ENCODE results near the gene MTHFS.
A peak's percentile ranks its signal among the peaks of the same experiment; 100 is the strongest.

Gene MTHFS

GRCh38 chr15:79853492-79854328 lies 43.1 kb downstream of the MTHFS start:
- DNase-seq (ENCODE audit: low read depth, low spot score) = peak; percentile 63
- no peak overlapping the region for H3K9ac ChIP-seq (ENCODE audit: insufficient read length, low read depth)
- H3K27me3 ChIP-seq (ENCODE audit: insufficient read depth, insufficient read length) = no peaks in the 10 kb centered on the region
- H3K9me3 ChIP-seq (ENCODE audit: insufficient read depth, low read length) = no peaks in the 10 kb centered on the region
- no peaks in the 10 kb centered on the region for H3K4me1 ChIP-seq (ENCODE audit: insufficient read depth, insufficient read length)
- H3K36me3 ChIP-seq (ENCODE audit: insufficient read depth, insufficient read length, low read length) = peaks cover 16% of the 10 kb centered on the region
- TF ChIP-seq YY1 (IDR thresholded peaks at IDR 0.05; ENCODE audit: insufficient read depth, insufficient read length) = no peak
- TF ChIP-seq ZNF274 (IDR thresholded peaks at IDR 0.05; ENCODE audit: low read depth, low read length) = no peak
- TF ChIP-seq SUZ12 (IDR thresholded peaks at IDR 0.05; ENCODE audit: extremely low read depth, insufficient read depth, insufficient read length) = no peak
- H3K4me3 ChIP-seq (ENCODE audit: insufficient read length, low read depth) = no peak overlapping the region

- H3K27me3 ChIP-seq (ENCODE audit: insufficient read depth, insufficient read length) = no peaks in the 10 kb centered on the region
- H3K4me3 ChIP-seq (ENCODE audit: insufficient read length, low read depth) = no peak overlapping the region
- H3K4me1 ChIP-seq (ENCODE audit: insufficient read depth, insufficient read length) = no peaks in the 10 kb centered on the region
- no peaks in the 10 kb centered on the region for H3K9me3 ChIP-seq (ENCODE audit: insufficient read depth, low read length)
- H3K36me3 ChIP-seq (ENCODE audit: insufficient read depth, insufficient read length, low read length) = peaks cover 42% of the 10 kb centered on the region
- TF ChIP-seq YY1 (IDR thresholded peaks at IDR 0.05; ENCODE audit: insufficient read depth, insufficient read length) (no peak), ZNF274 (IDR thresholded peaks at IDR 0.05; ENCODE audit: low read depth, low read length) (no peak), SUZ12 (IDR thresholded peaks at IDR 0.05; ENCODE audit: extremely low read depth, insufficient read depth, insufficient read length) (no peak)
- H3K9ac ChIP-seq (ENCODE audit: insufficient read length, low read depth) = no peak overlapping the region
- peak; percentile 27 for DNase-seq (ENCODE audit: low read depth, low spot score)
These were observed 47.0 kb downstream of the MTHFS start for GRCh38 chr15:79849789-79850188.

- Histone ChIP-seq H3K36me3 (ENCODE audit: insufficient read depth, insufficient read length, low read length) (peaks cover 49% of the 10 kb centered on the region), H3K4me3 (ENCODE audit: insufficient read length, low read depth) (no peak overlapping the region), H3K9ac (ENCODE audit: insufficient read length, low read depth) (no peak overlapping the region), H3K9me3 (ENCODE audit: insufficient read depth, low read length) (no peaks in the 10 kb centered on the region), H3K4me1 (ENCODE audit: insufficient read depth, insufficient read length) (no peaks in the 10 kb centered on the region), H3K27me3 (ENCODE audit: insufficient read depth, insufficient read length) (no peaks in the 10 kb centered on the region)
- TF ChIP-seq SUZ12 (IDR thresholded peaks at IDR 0.05; ENCODE audit: extremely low read depth, insufficient read depth, insufficient read length) = no peak
- TF ChIP-seq YY1 (IDR thresholded peaks at IDR 0.05; ENCODE audit: insufficient read depth, insufficient read length) = no peak
- TF ChIP-seq ZNF274 (IDR thresholded peaks at IDR 0.05; ENCODE audit: low read depth, low read length) = no peak
- no peak for DNase-seq (ENCODE audit: low read depth, low spot score)
These were observed 50.3 kb downstream of the MTHFS start for GRCh38 chr15:79846539-79846938.

- H3K4me1 ChIP-seq (ENCODE audit: insufficient read depth, insufficient read length) = no peaks in the 10 kb centered on the region
- TF ChIP-seq YY1 (IDR thresholded peaks at IDR 0.05; ENCODE audit: insufficient read depth, insufficient read length) (no peak), ZNF274 (IDR thresholded peaks at IDR 0.05; ENCODE audit: low read depth, low read length) (no peak), SUZ12 (IDR thresholded peaks at IDR 0.05; ENCODE audit: extremely low read depth, insufficient read depth, insufficient read length) (no peak)
- peaks cover 54% of the 10 kb centered on the region for H3K36me3 ChIP-seq (ENCODE audit: insufficient read depth, insufficient read length, low read length)
- no peaks in the 10 kb centered on the region for H3K9me3 ChIP-seq (ENCODE audit: insufficient read depth, low read length)
- H3K9ac ChIP-seq (ENCODE audit: insufficient read length, low read depth) = no peak overlapping the region
- H3K27me3 ChIP-seq (ENCODE audit: insufficient read depth, insufficient read length) = no peaks in the 10 kb centered on the region
- no peak overlapping the region for H3K4me3 ChIP-seq (ENCODE audit: insufficient read length, low read depth)
- no peak for DNase-seq (ENCODE audit: low read depth, low spot score)
These were observed 52.6 kb downstream of the MTHFS start for GRCh38 chr15:79844221-79844620.

GRCh38 chr15:79837846-79838245 lies 59.0 kb downstream of the MTHFS start:
- DNase-seq (ENCODE audit: low read depth, low spot score) = no peak
- Histone ChIP-seq H3K4me3 (ENCODE audit: insufficient read length, low read depth) (no peak overlapping the region), H3K4me1 (ENCODE audit: insufficient read depth, insufficient read length) (no peaks in the 10 kb centered on the region), H3K27me3 (ENCODE audit: insufficient read depth, insufficient read length) (no peaks in the 10 kb centered on the region), H3K9me3 (ENCODE audit: insufficient read depth, low read length) (no peaks in the 10 kb centered on the region), H3K36me3 (ENCODE audit: insufficient read depth, insufficient read length, low read length) (peaks cover 41% of the 10 kb centered on the region), H3K9ac (ENCODE audit: insufficient read length, low read depth) (no peak overlapping the region)
- TF ChIP-seq YY1 (IDR thresholded peaks at IDR 0.05; ENCODE audit: insufficient read depth, insufficient read length) (no peak), ZNF274 (IDR thresholded peaks at IDR 0.05; ENCODE audit: low read depth, low read length) (no peak), SUZ12 (IDR thresholded peaks at IDR 0.05; ENCODE audit: extremely low read depth, insufficient read depth, insufficient read length) (no peak)

GRCh38 chr15:79834495-79834894 lies 62.3 kb downstream of the MTHFS start:
- Histone ChIP-seq H3K27me3 (ENCODE audit: insufficient read depth, insufficient read length) (no peaks in the 10 kb centered on the region), H3K9ac (ENCODE audit: insufficient read length, low read depth) (no peak overlapping the region), H3K4me1 (ENCODE audit: insufficient read depth, insufficient read length) (no peaks in the 10 kb centered on the region), H3K36me3 (ENCODE audit: insufficient read depth, insufficient read length, low read length) (peaks cover 33% of the 10 kb centered on the region), H3K9me3 (ENCODE audit: insufficient read depth, low read length) (no peaks in the 10 kb centered on the region), H3K4me3 (ENCODE audit: insufficient read length, low read depth) (no peak overlapping the region)
- DNase-seq (ENCODE audit: low read depth, low spot score) = no peak
- TF ChIP-seq ZNF274 (IDR thresholded peaks at IDR 0.05; ENCODE audit: low read depth, low read length) = no peak
- no peak for TF ChIP-seq YY1 (IDR thresholded peaks at IDR 0.05; ENCODE audit: insufficient read depth, insufficient read length)
- TF ChIP-seq SUZ12 (IDR thresholded peaks at IDR 0.05; ENCODE audit: extremely low read depth, insufficient read depth, insufficient read length) = no peak

GRCh38 chr15:79832367-79833120 lies 64.3 kb downstream of the MTHFS start:
- no peaks in the 10 kb centered on the region for H3K27me3 ChIP-seq (ENCODE audit: insufficient read depth, insufficient read length)
- no peak overlapping the region for H3K4me3 ChIP-seq (ENCODE audit: insufficient read length, low read depth)
- no peak overlapping the region for H3K9ac ChIP-seq (ENCODE audit: insufficient read length, low read depth)
- H3K36me3 ChIP-seq (ENCODE audit: insufficient read depth, insufficient read length, low read length) = peaks cover 18% of the 10 kb centered on the region
- H3K9me3 ChIP-seq (ENCODE audit: insufficient read depth, low read length) = no peaks in the 10 kb centered on the region
- no peak for TF ChIP-seq ZNF274 (IDR thresholded peaks at IDR 0.05; ENCODE audit: low read depth, low read length)
- TF ChIP-seq SUZ12 (IDR thresholded peaks at IDR 0.05; ENCODE audit: extremely low read depth, insufficient read depth, insufficient read length) = no peak
- no peak for DNase-seq (ENCODE audit: low read depth, low spot score)
- no peaks in the 10 kb centered on the region for H3K4me1 ChIP-seq (ENCODE audit: insufficient read depth, insufficient read length)
